Measurements from ENCODE around the gene FREM2. TPM values are rescaled to one million over a fixed set of nuclear protein-coding genes. Genes with fewer than 3 reads are reported as not detected.

FREM2 gene
- total RNA-seq, 4 donors from 2014 or later: 0.13 to 4.1 (median 0.19) TPM; not detected in 1

GRCh38 chr13:38921081-38921480 is 234.2 kb downstream of the FREM2 start:
- no peaks in the 10 kb centered on the region for H3K9me3 ChIP-seq
- no peaks in the 10 kb centered on the region for H3K27me3 ChIP-seq
- no peaks in the 10 kb centered on the region for H3K4me1 ChIP-seq
- H3K36me3 ChIP-seq: no peaks in the 10 kb centered on the region
- no peak overlapping the region for H3K27ac ChIP-seq
- no peak for DNase-seq
- no peak overlapping the region for H3K4me3 ChIP-seq
- TF ChIP-seq CTCF (IDR thresholded peaks at IDR 0.05): no peak
- no peak for TF ChIP-seq POLR2A (IDR thresholded peaks at IDR 0.05)

DNA sequence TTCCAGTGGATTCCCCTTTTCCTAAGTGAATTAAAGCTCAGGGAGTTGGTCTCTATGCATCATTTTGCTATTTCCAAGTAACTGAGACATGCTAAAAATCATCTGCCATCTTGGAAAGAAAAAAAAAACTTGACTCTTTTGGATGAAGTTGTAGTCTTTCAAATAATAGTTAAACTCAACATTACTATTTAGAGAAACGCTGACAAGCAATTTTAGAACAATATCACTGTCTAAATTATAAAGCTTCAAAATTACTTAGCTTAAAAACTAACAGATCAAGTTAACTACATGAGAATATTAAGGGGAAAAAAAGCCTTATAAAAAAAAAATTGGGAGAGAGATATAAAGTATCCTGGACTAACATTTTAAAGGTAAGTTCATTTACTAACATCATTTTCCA is 235.3 kb downstream of the FREM2 start:
- Histone ChIP-seq H3K9me3 (no peaks in the 10 kb centered on the region), H3K4me3 (no peak overlapping the region), H3K27ac (no peak overlapping the region), H3K27me3 (no peaks in the 10 kb centered on the region), H3K36me3 (no peaks in the 10 kb centered on the region), H3K4me1 (no peaks in the 10 kb centered on the region)
- DNase-seq: no peak
- TF ChIP-seq CTCF (IDR thresholded peaks at IDR 0.05) (no peak), POLR2A (IDR thresholded peaks at IDR 0.05) (no peak)

DNA sequence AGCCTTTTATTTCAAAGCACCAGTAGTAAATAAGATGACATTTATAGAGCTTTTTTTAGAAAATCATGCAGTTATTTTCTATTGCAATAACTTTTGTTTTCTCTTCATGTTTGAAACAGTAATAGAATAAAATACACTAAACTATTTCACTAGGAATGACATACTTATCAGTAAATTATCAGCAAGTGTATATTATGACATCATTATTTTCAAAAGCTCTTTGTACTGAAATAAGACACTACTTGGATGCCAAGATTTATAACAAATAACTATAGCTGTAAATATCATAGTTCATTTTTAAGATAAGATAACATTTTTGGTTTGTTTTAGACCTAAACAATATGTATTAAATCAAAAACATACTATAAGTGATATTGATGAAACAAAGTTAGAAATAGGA is 246.9 kb downstream of the FREM2 start:
- H3K27ac ChIP-seq: no peak overlapping the region

More for the DNA sequence above, 246.9 kb downstream of the FREM2 start:
- TF ChIP-seq POLR2A (IDR thresholded peaks at IDR 0.05) (no peak), CTCF (IDR thresholded peaks at IDR 0.05) (no peak)
- no peaks in the 10 kb centered on the region for H3K9me3 ChIP-seq
- no peaks in the 10 kb centered on the region for H3K36me3 ChIP-seq
- no peaks in the 10 kb centered on the region for H3K27me3 ChIP-seq
- no peak overlapping the region for H3K4me3 ChIP-seq
- DNase-seq: no peak
- H3K4me1 ChIP-seq: no peaks in the 10 kb centered on the region

Small RNA genes lying within 50 kb of the gene (small RNA-seq; reads per million reads assigned to genes)
- gene PLA2G12AP2 (0 reads per million in 2 donors), gene RNU6-56P (0 reads per million in 2 donors)
